Stimulated activated CD4-positive, alpha-beta T cell treated with anti-CD3 and anti-CD28 coated beads, Interleukin-4, amount 100 ng/mL, for 48 hours (primary cell): ENCODE results near the gene SPANXA1.
"Not testable (repeated sequence)": the region's sequence is repeated elsewhere in the genome, so short reads cannot be mapped to it uniquely, and the experiment has no call there.

Source experiments
- DNase-seq, 2 donors: peaks; one replicate each; pipeline ENCODE4 v3.0.0-alpha.2; 2020; ENCODE audit warnings: low read depth in 2 of 2

SPANXA1 gene, protein sequence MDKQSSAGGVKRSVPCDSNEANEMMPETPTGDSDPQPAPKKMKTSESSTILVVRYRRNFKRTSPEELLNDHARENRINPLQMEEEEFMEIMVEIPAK

DNA sequence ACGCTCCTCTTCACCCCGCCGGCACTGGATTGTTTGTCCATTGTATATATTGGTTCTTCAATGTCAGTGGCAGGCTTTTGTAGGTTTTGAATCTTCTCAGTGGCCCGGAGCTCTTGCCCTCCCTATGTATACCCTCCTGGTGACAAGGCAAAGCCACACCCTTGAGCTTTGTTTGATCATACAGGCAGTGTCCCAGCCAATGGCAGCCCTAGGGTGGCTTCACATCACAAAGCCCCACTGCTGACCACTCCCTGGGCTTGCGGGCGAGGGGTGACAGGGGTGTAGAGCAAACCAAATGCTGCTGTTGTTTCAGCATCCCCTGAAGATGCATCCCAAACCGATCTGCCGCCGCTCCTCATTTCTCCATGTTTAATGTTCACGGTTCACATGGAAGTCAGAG is at the start of gene SPANXA1:
Gene SPANXA1 (minus strand): TSS at position 101 of the 400 bp plus-strand sequence. CDS start 60 bp downstream, at position 41.
- DNase-seq: not testable (repeated sequence)

DNA sequence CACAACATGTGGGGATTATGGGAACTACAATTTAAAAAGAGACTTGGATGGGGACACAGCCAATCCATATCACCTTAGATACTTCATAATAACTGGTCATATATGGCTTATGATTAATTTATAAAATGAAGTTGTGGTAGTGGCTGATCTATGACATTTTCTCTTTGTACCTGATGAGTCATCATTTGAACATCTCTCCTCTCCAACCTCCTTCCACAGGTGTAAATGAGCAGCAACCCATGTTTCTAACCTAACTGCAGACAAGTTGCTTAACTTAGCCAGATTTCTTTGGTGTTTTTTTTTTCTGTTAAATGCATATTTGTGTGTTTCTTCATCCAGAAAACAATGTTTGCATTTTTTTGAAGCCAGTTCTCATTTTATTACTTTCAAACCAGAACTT is 47.6 kb upstream of the SPANXA1 start:
- no peak for DNase-seq

DNA sequence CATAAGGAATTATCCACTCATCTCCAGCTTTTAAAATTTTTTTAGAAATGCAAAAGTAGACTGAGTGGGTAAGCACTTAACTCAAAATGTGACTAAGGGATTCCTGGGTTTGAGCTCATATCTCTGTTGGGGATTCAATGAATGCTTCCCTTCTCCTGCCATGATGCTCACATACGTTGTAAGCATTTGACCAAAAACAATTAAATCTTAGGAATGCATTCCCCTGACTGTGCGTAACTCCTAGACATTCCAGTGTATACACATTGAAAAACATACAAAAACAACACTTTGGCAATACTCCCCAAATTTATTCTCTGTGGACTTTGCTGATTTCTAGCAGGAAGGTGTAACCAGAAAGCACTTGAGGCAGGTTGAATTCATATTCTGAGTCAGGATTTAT is 34.8 kb upstream of the SPANXA1 start:
- DNase-seq: no peak

DNA sequence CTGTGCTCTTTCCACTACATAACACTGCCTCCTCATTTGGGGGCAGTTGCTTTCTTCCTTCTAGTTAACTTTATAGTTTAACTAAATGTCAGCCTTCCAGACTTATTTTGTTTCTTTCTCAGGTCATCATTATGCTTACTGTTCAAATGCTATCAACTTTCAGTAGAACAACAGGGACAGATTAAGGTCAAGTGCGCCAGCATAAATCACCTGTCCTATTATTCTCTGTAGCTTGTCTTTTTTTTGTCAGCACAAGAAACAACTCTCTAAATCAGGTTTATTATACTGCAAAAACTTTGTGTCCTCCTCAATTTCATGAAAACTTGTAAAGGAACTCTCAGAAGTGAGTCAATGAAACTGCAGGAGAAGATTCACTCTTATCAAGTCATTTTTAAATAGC is 24.6 kb upstream of the SPANXA1 start:
- no peak for DNase-seq

DNA sequence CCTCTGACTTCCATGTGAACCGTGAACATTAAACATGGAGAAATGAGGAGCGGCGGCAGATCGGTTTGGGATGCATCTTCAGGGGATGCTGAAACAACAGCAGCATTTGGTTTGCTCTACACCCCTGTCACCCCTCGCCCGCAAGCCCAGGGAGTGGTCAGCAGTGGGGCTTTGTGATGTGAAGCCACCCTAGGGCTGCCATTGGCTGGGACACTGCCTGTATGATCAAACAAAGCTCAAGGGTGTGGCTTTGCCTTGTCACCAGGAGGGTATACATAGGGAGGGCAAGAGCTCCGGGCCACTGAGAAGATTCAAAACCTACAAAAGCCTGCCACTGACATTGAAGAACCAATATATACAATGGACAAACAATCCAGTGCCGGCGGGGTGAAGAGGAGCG is 4.9 kb upstream of the SPANXA1 start, which contains the start of gene SPANXA2:
Gene SPANXA2 (plus strand): TSS at position 301 of the 400 bp plus-strand sequence. CDS start 60 bp downstream, at position 361.
- DNase-seq: not testable (repeated sequence)

DNA sequence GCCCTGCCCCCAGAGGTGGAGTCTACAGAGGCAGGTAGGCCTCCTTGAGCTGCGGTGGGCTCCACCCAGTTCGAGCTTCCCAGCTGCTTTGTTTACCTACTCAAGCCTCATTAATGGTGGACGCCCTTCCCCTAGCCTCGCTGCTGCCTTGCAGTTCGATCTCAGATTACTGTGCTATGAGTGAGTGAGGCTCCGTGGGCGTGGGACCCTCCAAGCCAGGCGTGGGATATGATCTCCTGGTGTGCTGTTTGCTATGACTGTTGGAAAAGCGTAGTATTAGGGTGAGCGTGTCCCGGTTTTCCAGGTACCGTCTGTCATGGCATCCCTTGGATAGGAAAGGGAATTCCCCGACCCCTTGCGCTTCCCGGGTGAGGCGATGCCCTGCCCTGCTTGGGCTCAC is 42.0 kb downstream of the SPANXA1 start:
- DNase-seq: not testable (repeated sequence)
